ENCODE results near the gene ANKFN1.

DNA sequence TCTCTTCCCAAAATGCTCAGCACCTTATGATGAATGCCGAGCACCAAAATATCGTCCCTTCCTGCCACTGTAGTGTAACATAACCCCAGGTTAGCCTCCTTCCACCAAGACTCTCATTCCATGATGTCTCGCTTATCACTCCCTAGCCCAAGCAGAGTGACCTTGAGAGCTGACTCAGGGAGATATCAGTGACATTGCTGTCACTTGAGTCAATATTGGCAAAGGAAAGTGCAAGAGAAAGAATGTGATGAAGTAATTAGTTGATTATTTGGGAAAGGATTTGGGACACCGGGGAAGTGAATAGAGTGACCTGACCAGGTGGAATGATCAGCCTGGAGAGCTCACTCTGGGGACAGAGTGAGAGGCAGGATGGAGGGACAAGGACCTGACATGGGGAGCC lies 2.6 kb upstream of the ANKFN1 start:
- TF ChIP-seq, protein P1, sequence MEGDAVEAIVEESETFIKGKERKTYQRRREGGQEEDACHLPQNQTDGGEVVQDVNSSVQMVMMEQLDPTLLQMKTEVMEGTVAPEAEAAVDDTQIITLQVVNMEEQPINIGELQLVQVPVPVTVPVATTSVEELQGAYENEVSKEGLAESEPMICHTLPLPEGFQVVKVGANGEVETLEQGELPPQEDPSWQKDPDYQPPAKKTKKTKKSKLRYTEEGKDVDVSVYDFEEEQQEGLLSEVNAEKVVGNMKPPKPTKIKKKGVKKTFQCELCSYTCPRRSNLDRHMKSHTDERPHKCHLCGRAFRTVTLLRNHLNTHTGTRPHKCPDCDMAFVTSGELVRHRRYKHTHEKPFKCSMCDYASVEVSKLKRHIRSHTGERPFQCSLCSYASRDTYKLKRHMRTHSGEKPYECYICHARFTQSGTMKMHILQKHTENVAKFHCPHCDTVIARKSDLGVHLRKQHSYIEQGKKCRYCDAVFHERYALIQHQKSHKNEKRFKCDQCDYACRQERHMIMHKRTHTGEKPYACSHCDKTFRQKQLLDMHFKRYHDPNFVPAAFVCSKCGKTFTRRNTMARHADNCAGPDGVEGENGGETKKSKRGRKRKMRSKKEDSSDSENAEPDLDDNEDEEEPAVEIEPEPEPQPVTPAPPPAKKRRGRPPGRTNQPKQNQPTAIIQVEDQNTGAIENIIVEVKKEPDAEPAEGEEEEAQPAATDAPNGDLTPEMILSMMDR (IDR thresholded peaks at IDR 0.05) = no peak
- TF ChIP-seq POLR2AphosphoS5 (IDR thresholded peaks at IDR 0.05) = no peak
